Left renal cortex interstitium (tissue), 4 donors: ENCODE data around the gene RTBDN. TPM values are rescaled to one million over a fixed set of nuclear protein-coding genes. Genes with fewer than 3 reads are reported as not detected.

Experiments used
- DNase-seq, 4 donors: peaks; one replicate each; pipeline ENCODE4 v3.0.0-alpha.2; 2013; ENCODE audit warnings: low read depth in 4 of 4, low spot score in 2 of 4, missing footprints in 1 of 4
- polyA plus RNA-seq, 4 donors: library from polyadenylated mRNA; unstranded; fragments of 120-200 nt; gene quantifications; one replicate each; pipeline ENCODE4 v1.2.1, GENCODE V29; 2013; ENCODE audit not compliant: insufficient read length in 4 of 4

Gene RTBDN
- polyA plus RNA-seq, 4 donors, result 0.08 TPM; not detected in 3

- DNase-seq, result no peak
Observed at GRCh38 chr19:12783291-12783848, 51.0 kb downstream of the RTBDN start.

DNA sequence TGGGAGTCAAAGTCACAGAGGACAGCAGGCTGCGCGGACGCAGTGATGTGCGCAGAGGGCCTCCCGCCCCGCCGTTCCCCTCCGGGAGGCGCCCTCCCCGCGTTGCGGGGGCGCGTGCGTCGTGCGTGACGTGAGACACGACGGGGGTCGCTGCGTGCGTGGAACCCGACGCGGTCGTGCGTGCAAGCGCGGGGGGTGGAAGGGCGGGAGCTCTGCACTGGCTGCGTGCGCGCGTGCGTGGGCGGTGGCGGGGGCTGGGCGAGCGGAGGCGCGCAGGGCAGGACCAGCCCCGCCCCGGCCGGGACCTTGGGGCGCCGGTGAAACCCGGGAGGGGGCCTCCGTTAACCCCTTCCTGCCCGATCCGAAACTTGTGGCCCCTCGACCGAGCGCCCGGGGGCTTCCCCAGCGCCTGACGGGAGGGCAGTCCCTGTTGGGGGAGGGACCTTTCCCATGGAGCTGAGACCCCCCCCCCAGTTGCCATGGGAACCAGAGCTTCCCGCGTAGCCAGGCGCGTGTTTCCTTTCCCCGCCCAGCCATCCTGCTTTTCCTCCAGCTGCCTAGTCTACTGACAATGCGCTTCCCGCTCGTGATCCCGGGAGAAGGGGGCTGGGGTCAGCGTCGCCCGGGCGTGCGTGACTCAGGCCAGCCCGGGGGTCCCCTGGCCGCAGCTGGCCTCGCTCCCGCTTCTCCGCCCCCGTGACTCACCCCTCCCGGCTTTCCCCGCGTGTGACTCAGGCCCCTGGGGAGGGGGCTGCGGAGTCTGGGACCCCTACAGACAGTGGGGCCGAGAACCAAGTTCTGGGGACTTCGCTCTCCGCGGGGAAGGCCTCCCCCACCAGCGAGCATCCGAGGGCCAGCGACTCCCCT is 51.7 kb downstream of the RTBDN start:
- DNase-seq, result no peak

GRCh38 chr19:12782174-12782423 is 52.3 kb downstream of the RTBDN start:
- no peak for DNase-seq

DNA sequence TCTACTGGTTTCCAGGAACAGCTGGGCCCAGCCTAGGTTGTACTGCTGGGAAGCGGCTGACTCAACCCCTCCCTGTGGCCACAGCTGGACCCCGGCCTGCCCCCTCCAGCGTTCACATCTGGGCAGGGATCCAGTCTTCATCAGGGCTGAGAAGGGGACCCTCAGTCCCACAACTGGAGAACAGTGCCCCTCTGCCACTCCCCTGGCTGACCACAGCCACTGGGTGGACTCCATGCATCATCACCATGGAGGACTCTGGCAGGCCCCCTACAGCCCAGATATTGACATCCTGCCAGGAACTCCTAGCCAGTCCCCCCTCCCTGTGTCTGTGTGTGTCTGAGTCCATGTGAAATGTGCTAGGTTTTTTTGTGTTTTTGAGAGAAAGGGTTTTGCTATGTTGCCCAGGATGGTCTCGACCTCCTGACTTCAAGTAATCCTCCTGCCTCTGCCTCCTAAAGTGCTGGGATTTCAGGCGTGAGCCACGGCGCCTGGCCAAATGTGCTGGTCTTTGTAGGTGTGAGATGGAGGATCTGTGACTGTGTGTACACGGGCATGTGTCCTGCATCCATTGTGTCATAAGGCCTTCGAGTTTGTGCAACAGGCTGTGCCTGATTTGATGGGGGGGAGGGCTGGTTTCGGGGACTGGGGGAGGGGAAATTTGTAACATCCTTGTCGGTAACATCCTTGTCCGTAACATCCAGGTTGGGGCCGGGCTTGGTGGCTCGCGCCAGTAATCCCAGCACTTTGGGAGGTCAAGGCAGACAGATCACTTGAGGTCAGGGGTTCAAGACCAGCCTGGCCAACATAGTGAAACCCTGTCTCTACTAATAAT is 55.0 kb downstream of the RTBDN start:
- DNase-seq, result no peak

DNA sequence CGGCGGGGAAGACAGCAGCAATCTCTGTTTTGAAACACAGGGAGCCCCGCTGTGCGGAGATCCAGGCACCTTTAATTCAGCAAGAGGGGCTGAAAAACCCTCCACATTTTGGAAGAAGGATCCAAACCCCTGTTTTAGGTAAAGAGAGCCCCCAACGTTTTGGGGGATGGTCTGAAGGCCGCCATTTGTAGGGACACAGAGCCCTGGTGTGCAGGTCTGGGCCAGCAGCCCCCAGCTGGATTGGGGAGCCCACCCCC is 55.5 kb downstream of the RTBDN start:
- DNase-seq, result no peak

GRCh38 chr19:12778017-12778904 is 56.1 kb downstream of the RTBDN start:
- no peak for DNase-seq

- DNase-seq, result no peak
Observed at GRCh38 chr19:12777217-12778016, 57.0 kb downstream of the RTBDN start.

Other genes starting within 250 kb of the RTBDN start
- 1 to 10 TPM; 3.5 to 6.4 (median 5.7) TPM for gene ZNF490, start 223.8 kb downstream of the RTBDN start, polyA plus RNA-seq
- 10 to 100 TPM; 13.7 to 26.7 (median 20.9) TPM for gene ZNF791, start 223.7 kb downstream of the RTBDN start, polyA plus RNA-seq
- gene MAN2B1, start 167.8 kb downstream of the RTBDN start, polyA plus RNA-seq, result 10 to 100 TPM; 23.6 to 35.9 (median 33.6) TPM
- 10 to 100 TPM; 12.0 to 30.5 (median 22.5) TPM for gene WDR83, start 167.8 kb downstream of the RTBDN start, polyA plus RNA-seq
- gene DHPS, start 152.7 kb downstream of the RTBDN start, polyA plus RNA-seq, result 10 to 100 TPM; 72.6 to 98.7 (median 85.4) TPM
- under 1 TPM in 1 of 4 donors, not detected in 3; 0.49 TPM for gene GNG14, start 146.6 kb downstream of the RTBDN start, polyA plus RNA-seq
- gene FBXW9, start 137.9 kb downstream of the RTBDN start, polyA plus RNA-seq, result 10 to 100 TPM; 13.6 to 18.8 (median 16.2) TPM
- 10 to 100 TPM; 55.5 to 98.6 (median 72.3) TPM for gene TNPO2, start 110.6 kb downstream of the RTBDN start, polyA plus RNA-seq
- gene TRIR, start 99.9 kb downstream of the RTBDN start, polyA plus RNA-seq, result 100 to 1,000 TPM; 143 to 230 (median 189) TPM
- gene GET3, start 97.1 kb downstream of the RTBDN start, polyA plus RNA-seq, result 100 to 1,000 TPM in 1 of 4 donors, 10 to 100 TPM in 3; 76.8 to 108 (median 91.6) TPM
- gene BEST2, start 82.8 kb downstream of the RTBDN start, polyA plus RNA-seq, result under 1 TPM in 2 of 4 donors, not detected in 2; 0.13 to 0.14 TPM
- 10 to 100 TPM; 34.6 to 85.0 (median 63.2) TPM for gene HOOK2, start 59.0 kb downstream of the RTBDN start, polyA plus RNA-seq
- 10 to 100 TPM; 15.6 to 78.0 (median 30.9) TPM for gene JUNB, start 43.1 kb downstream of the RTBDN start, polyA plus RNA-seq
- 100 to 1,000 TPM; 294 to 388 (median 320) TPM for gene PRDX2, start 32.8 kb downstream of the RTBDN start, polyA plus RNA-seq
- gene THSD8, start 32.5 kb downstream of the RTBDN start, polyA plus RNA-seq, result 10 to 100 TPM in 2 of 4 donors, 1 to 10 TPM in 2; 5.4 to 10.8 (median 8.0) TPM
- gene RNASEH2A, start 28.0 kb downstream of the RTBDN start, polyA plus RNA-seq, result 10 to 100 TPM; 29.1 to 45.7 (median 35.3) TPM
- 1 to 10 TPM in 3 of 4 donors, under 1 TPM in 1; 0.92 to 2.0 (median 1.3) TPM for gene MAST1, start 3.9 kb upstream of the RTBDN start, polyA plus RNA-seq
- 10 to 100 TPM in 3 of 4 donors, 1 to 10 TPM in 1; 9.7 to 15.3 (median 12.6) TPM for gene DNASE2, start 46.9 kb upstream of the RTBDN start, polyA plus RNA-seq
- under 1 TPM; 0.22 to 0.99 (median 0.42) TPM for gene KLF1, start 52.6 kb upstream of the RTBDN start, polyA plus RNA-seq
- 10 to 100 TPM; 27.4 to 38.4 (median 35.4) TPM for gene GCDH, start 56.6 kb upstream of the RTBDN start, polyA plus RNA-seq
- 1 to 10 TPM; 2.2 to 4.7 (median 3.3) TPM for gene SYCE2, start 84.7 kb upstream of the RTBDN start, polyA plus RNA-seq
- 10 to 100 TPM; 41.7 to 67.4 (median 55.2) TPM for gene FARSA, start 99.1 kb upstream of the RTBDN start, polyA plus RNA-seq
- 100 to 1,000 TPM; 819 to 974 (median 899) TPM for gene CALR, start 104.0 kb upstream of the RTBDN start, polyA plus RNA-seq
- gene RAD23A, start 111.3 kb upstream of the RTBDN start, polyA plus RNA-seq, result 100 to 1,000 TPM in 1 of 4 donors, 10 to 100 TPM in 3; 61.9 to 102 (median 87.3) TPM
- 10 to 100 TPM; 29.9 to 54.1 (median 39.2) TPM for gene GADD45GIP1, start 122.6 kb upstream of the RTBDN start, polyA plus RNA-seq
- under 1 TPM in 3 of 4 donors, not detected in 1; 0.08 to 0.28 (median 0.13) TPM for gene DAND5, start 135.0 kb upstream of the RTBDN start, polyA plus RNA-seq
- gene NFIX, start 160.9 kb upstream of the RTBDN start, polyA plus RNA-seq, result 10 to 100 TPM; 15.3 to 27.6 (median 20.0) TPM